Calu3 (cell line): Measurements from ENCODE around the gene NUP35. TPM values are rescaled to one million over a fixed set of nuclear protein-coding genes. Genes with fewer than 3 reads are reported as not detected.
"Not testable (repeated sequence)": the region's sequence is repeated elsewhere in the genome, so short reads cannot be mapped to it uniquely, and the experiment has no call there.

ENCODE experiments used
- BruUV-seq: library from RNA; stranded (reverse); fragments of 400-500 nt; replicated peaks from 2 replicates; lab custom pipeline; 2021; lab: Mats Ljungman, UMichigan
- CTCF ChIA-PET: fragments of 300-600 bp; sonication (Branson Sonifier 250); formaldehyde crosslinking; loops from one replicate; lab custom pipeline; 2022; ENCODE audit warnings: antibody characterized with exemption; lab: Charles Lee
- DNase-seq: peaks from one replicate; pipeline ENCODE4 v3.0.0; 2022
- H3K27ac Mint-ChIP-seq: one replicate; pipeline ENCODE4 v1.8.0; 2022; ENCODE audit warnings: mixed read lengths; ENCODE audit not compliant: unreplicated experiment
- H3K27me3 Mint-ChIP-seq: one replicate; pipeline ENCODE4 v1.8.0; 2022; ENCODE audit warnings: mixed read lengths; ENCODE audit not compliant: unreplicated experiment
- H3K36me3 Mint-ChIP-seq: one replicate; pipeline ENCODE4 v1.8.0; 2022; ENCODE audit warnings: mild to moderate bottlenecking, moderate library complexity, mixed read lengths; ENCODE audit not compliant: insufficient read depth, unreplicated experiment
- H3K4me1 Mint-ChIP-seq: one replicate; pipeline ENCODE4 v1.8.0; 2022; ENCODE audit warnings: mild to moderate bottlenecking, low read depth, mixed read lengths; ENCODE audit not compliant: unreplicated experiment
- H3K4me3 Mint-ChIP-seq: one replicate; pipeline ENCODE4 v1.8.0; 2022; ENCODE audit warnings: mild to moderate bottlenecking, low read depth, moderate library complexity, mixed read lengths; ENCODE audit not compliant: unreplicated experiment
- H3K9me3 Mint-ChIP-seq: one replicate; pipeline ENCODE4 v1.8.0; 2022; ENCODE audit warnings: low read depth, mixed read lengths; ENCODE audit not compliant: unreplicated experiment
- CTCF ChIP-seq: fragments of 200-600 bp; IDR thresholded peaks from one replicate; pipeline ENCODE4 v1.8.0; 2022; ENCODE audit warnings: antibody characterized with exemption; ENCODE audit not compliant: unreplicated experiment
- intact Hi-C: fragments of 100-400 bp; cut with micrococcal nuclease; formaldehyde crosslinking; loops from one replicate; pipeline ENCODE4 v1.10.0; 2022; ENCODE audit not compliant: unreplicated experiment
- total RNA-seq: library from RNA; stranded (reverse); gene quantifications from 2 replicates; pipeline ENCODE4 v1.2.3, GENCODE V29; 2022

The NUP35 gene
- total RNA-seq, 1 experiment from 2014 or later: 35.9 TPM

- no peak for TF ChIP-seq CTCF
- Mint-ChIP-seq H3K27me3 (no peaks in the 10 kb centered on the region), H3K4me3 (no peak overlapping the region), H3K9me3 (peaks cover 3% of the 10 kb centered on the region), H3K36me3 (peaks cover 35% of the 10 kb centered on the region), H3K27ac (no peak overlapping the region), H3K4me1 (no peaks in the 10 kb centered on the region)
- DNase-seq: no peak
- CTCF ChIA-PET: no interaction called here
- intact Hi-C loops: no loop called here
- no TSS peak for BruUV-seq
These were observed 42.0 kb downstream of the NUP35 start for GRCh38 chr2:183166210-183166609.

GRCh38 chr2:183166976-183167375 lies 42.7 kb downstream of the NUP35 start:
- H3K4me1 Mint-ChIP-seq, H3K4me3 Mint-ChIP-seq, H3K9me3 Mint-ChIP-seq, DNase-seq, BruUV-seq, H3K27ac Mint-ChIP-seq, intact Hi-C loops, H3K27me3 Mint-ChIP-seq: not testable (repeated sequence)
- CTCF ChIA-PET: interaction anchor here (0.5 kb wide), 1 partner anchor 112 kb away, joined by 3 read pairs; no protein-coding TSS in a partner anchor
- H3K36me3 Mint-ChIP-seq: peaks cover 28% of the 10 kb centered on the region

GRCh38 chr2:183172220-183172887 lies 48.1 kb downstream of the NUP35 start:
- no peaks in the 10 kb centered on the region for H3K36me3 Mint-ChIP-seq
- no peak for TF ChIP-seq CTCF
- peaks cover 5% of the 10 kb centered on the region for H3K9me3 Mint-ChIP-seq
- DNase-seq: no peak
- H3K27me3 Mint-ChIP-seq: no peaks in the 10 kb centered on the region
- H3K4me3 Mint-ChIP-seq: no peak overlapping the region
- H3K4me1 Mint-ChIP-seq: no peaks in the 10 kb centered on the region
- BruUV-seq: no TSS peak
- CTCF ChIA-PET: interaction anchor here (0.6 kb wide), 1 partner anchor 26 kb away, joined by 3 read pairs; no protein-coding TSS in a partner anchor
- no peak overlapping the region for H3K27ac Mint-ChIP-seq
- intact Hi-C loops: no loop called here

GRCh38 chr2:183179156-183179555 lies 54.9 kb downstream of the NUP35 start:
- no peak overlapping the region for H3K27ac Mint-ChIP-seq
- peaks cover 9% of the 10 kb centered on the region for H3K4me1 Mint-ChIP-seq
- no peak for DNase-seq
- no peaks in the 10 kb centered on the region for H3K27me3 Mint-ChIP-seq
- H3K36me3 Mint-ChIP-seq: peaks cover 7% of the 10 kb centered on the region
- peaks cover 11% of the 10 kb centered on the region for H3K9me3 Mint-ChIP-seq
- no peak overlapping the region for H3K4me3 Mint-ChIP-seq
- CTCF ChIA-PET: no interaction called here
- TF ChIP-seq CTCF: no peak
- BruUV-seq: no TSS peak
- intact Hi-C loops: no loop called here

- TF ChIP-seq CTCF: no peak
- intact Hi-C loops: no loop called here
- no peak overlapping the region for H3K27ac Mint-ChIP-seq
- H3K36me3 Mint-ChIP-seq: peaks cover 21% of the 10 kb centered on the region
- BruUV-seq: no TSS peak
- peaks cover 4% of the 10 kb centered on the region for H3K9me3 Mint-ChIP-seq
- DNase-seq: no peak
- H3K4me3 Mint-ChIP-seq: no peak overlapping the region
- CTCF ChIA-PET: no interaction called here
- H3K4me1 Mint-ChIP-seq: peaks cover 7% of the 10 kb centered on the region
- H3K27me3 Mint-ChIP-seq: no peaks in the 10 kb centered on the region
These were observed 61.3 kb downstream of the NUP35 start for GRCh38 chr2:183185534-183185933.
